ENCODE data around the gene MLIP.

The MLIP gene

GRCh38 chr6:54097753-54098152, 13.5 kb upstream of the MLIP start:
- Histone ChIP-seq H3K27me3 (ENCODE audit: insufficient read depth, low read length, poor library complexity) (no peaks in the 10 kb centered on the region), H2BK120ac (ENCODE audit: low read depth, low read length) (no peak overlapping the region), H3K4me3 (ENCODE audit: low read length) (no peak overlapping the region), H3K79me1 (ENCODE audit: low read length) (no peaks in the 10 kb centered on the region), H3K79me2 (ENCODE audit: control insufficient read depth, insufficient read depth, low read length) (no peaks in the 10 kb centered on the region), H3K18ac (ENCODE audit: low read length) (no peak overlapping the region), H2BK5ac (ENCODE audit: low read length) (no peak overlapping the region), H3K4me1 (ENCODE audit: control insufficient read depth, low read depth, low read length) (no peaks in the 10 kb centered on the region), H3K27ac (ENCODE audit: low read depth, low read length) (no peak overlapping the region), H3K36me3 (ENCODE audit: control insufficient read depth, insufficient read depth, low read length) (no peaks in the 10 kb centered on the region), H2BK15ac (replicated peaks; ENCODE audit: low read depth) (no peak overlapping the region), H2AK5ac (ENCODE audit: low read length) (no peak overlapping the region), H3K4ac (ENCODE audit: low read depth, low read length) (no peak overlapping the region), H3K9ac (ENCODE audit: low read length) (no peak overlapping the region), H3K23ac (ENCODE audit: low read length) (no peak overlapping the region), H4K5ac (ENCODE audit: low read length) (no peak overlapping the region), H3K56ac (ENCODE audit: low read length) (no peak overlapping the region), H3K4me2 (ENCODE audit: low read length) (no peak overlapping the region), H4K8ac (ENCODE audit: low read depth, low read length) (no peak overlapping the region)
- DNase-seq = no peak
- WGBS (ENCODE audit: extremely low coverage, insufficient coverage, low lambda C conversion rate) = no CpG with 5 or more reads among the region's 4 CpGs

GRCh38 chr6:54098450-54099044, 12.7 kb upstream of the MLIP start:
- Histone ChIP-seq H2BK120ac (ENCODE audit: low read depth, low read length) (no peak overlapping the region), H2BK5ac (ENCODE audit: low read length) (no peak overlapping the region), H3K27ac (ENCODE audit: low read depth, low read length) (no peak overlapping the region), H3K4me1 (ENCODE audit: control insufficient read depth, low read depth, low read length) (no peaks in the 10 kb centered on the region), H3K9ac (ENCODE audit: low read length) (no peak overlapping the region), H3K36me3 (ENCODE audit: control insufficient read depth, insufficient read depth, low read length) (no peaks in the 10 kb centered on the region), H3K4me2 (ENCODE audit: low read length) (no peak overlapping the region), H3K23ac (ENCODE audit: low read length) (no peak overlapping the region), H3K4me3 (ENCODE audit: low read length) (no peak overlapping the region), H4K8ac (ENCODE audit: low read depth, low read length) (no peak overlapping the region), H3K27me3 (ENCODE audit: insufficient read depth, low read length, poor library complexity) (no peaks in the 10 kb centered on the region), H3K56ac (ENCODE audit: low read length) (no peak overlapping the region), H3K4ac (ENCODE audit: low read depth, low read length) (no peak overlapping the region), H4K5ac (ENCODE audit: low read length) (no peak overlapping the region), H3K18ac (ENCODE audit: low read length) (no peak overlapping the region), H3K79me1 (ENCODE audit: low read length) (no peaks in the 10 kb centered on the region), H3K79me2 (ENCODE audit: control insufficient read depth, insufficient read depth, low read length) (no peaks in the 10 kb centered on the region), H2AK5ac (ENCODE audit: low read length) (no peak overlapping the region), H2BK15ac (replicated peaks; ENCODE audit: low read depth) (no peak overlapping the region)
- no CpG with 5 or more reads among the region's 6 CpGs for WGBS (ENCODE audit: extremely low coverage, insufficient coverage, low lambda C conversion rate)
- DNase-seq = no peak

- H3K27me3 ChIP-seq (ENCODE audit: insufficient read depth, low read length, poor library complexity) = no peaks in the 10 kb centered on the region
- no peak overlapping the region for H3K9ac ChIP-seq (ENCODE audit: low read length)
- no peak overlapping the region for H3K56ac ChIP-seq (ENCODE audit: low read length)
- H3K79me1 ChIP-seq (ENCODE audit: low read length) = no peaks in the 10 kb centered on the region
- H3K36me3 ChIP-seq (ENCODE audit: control insufficient read depth, insufficient read depth, low read length) = no peaks in the 10 kb centered on the region
- no peak overlapping the region for H2BK120ac ChIP-seq (ENCODE audit: low read depth, low read length)
- no peaks in the 10 kb centered on the region for H3K4me1 ChIP-seq (ENCODE audit: control insufficient read depth, low read depth, low read length)
- H4K5ac ChIP-seq (ENCODE audit: low read length) = no peak overlapping the region
- no peak overlapping the region for H3K4ac ChIP-seq (ENCODE audit: low read depth, low read length)
- no peak overlapping the region for H3K4me2 ChIP-seq (ENCODE audit: low read length)
- no peak overlapping the region for H2BK5ac ChIP-seq (ENCODE audit: low read length)
- no peak overlapping the region for H3K18ac ChIP-seq (ENCODE audit: low read length)
- no CpG with 5 or more reads among the region's 3 CpGs for WGBS (ENCODE audit: extremely low coverage, insufficient coverage, low lambda C conversion rate)
- H2BK15ac ChIP-seq (replicated peaks; ENCODE audit: low read depth) = no peak overlapping the region
- H3K27ac ChIP-seq (ENCODE audit: low read depth, low read length) = no peak overlapping the region
- H3K23ac ChIP-seq (ENCODE audit: low read length) = no peak overlapping the region
- H3K79me2 ChIP-seq (ENCODE audit: control insufficient read depth, insufficient read depth, low read length) = no peaks in the 10 kb centered on the region
- H2AK5ac ChIP-seq (ENCODE audit: low read length) = no peak overlapping the region
- no peak overlapping the region for H4K8ac ChIP-seq (ENCODE audit: low read depth, low read length)
- no peak for DNase-seq
- H3K4me3 ChIP-seq (ENCODE audit: low read length) = no peak overlapping the region
These were observed 12.0 kb upstream of the MLIP start for GRCh38 chr6:54099225-54099624.

DNA sequence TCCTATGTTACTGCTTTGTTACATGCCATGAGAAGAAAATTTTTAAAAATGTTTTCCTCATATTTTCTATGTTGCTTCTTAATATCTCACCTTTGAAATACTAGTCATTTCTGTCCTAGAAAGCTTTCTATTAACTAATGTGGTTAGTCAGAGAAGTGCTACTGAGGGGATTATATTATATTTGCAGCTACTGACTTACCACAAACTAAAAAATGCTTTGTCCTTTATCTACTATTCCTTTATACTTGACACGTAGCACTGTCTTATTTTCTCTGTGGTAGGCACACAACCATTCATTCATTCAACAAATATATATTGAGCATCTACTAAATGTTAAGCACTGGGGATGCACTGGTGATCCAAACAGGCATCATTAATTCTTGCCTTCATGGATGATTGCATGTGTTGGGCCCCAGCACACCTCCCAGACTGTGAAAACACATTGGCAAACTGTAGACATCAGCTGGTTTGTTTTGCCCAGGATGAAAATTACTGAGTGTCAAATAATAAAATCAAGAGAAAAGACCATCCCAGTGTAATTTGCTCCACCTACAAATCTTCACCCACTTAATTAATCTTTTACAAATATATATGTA, 10.7 kb upstream of the MLIP start:
- no peak overlapping the region for H3K56ac ChIP-seq (ENCODE audit: low read length)
- WGBS (ENCODE audit: extremely low coverage, insufficient coverage, low lambda C conversion rate) = no CpG with 5 or more reads among the region's 1 CpG

DNA sequence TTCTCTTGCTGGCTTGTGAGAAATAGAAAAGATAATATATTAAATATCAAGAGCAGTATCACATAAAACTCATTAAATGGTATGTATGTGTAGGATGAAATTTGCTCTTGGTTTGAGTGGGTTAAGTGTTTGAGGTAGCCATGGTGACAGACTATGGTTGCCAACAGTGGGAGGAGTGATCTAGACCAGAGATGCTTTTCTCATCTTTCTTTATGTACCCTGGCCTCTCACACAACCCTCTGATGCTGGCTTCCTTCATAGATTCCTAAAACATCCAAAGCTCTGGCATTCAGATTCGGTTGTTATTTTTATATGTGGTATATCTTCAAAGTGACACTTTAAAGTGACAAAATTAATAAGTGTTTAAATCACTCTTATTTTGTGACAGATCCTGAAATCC, 9.0 kb upstream of the MLIP start:
- WGBS (ENCODE audit: extremely low coverage, insufficient coverage, low lambda C conversion rate) = no CpG with 5 or more reads among the region's 1 CpG
- Histone ChIP-seq H3K27ac (ENCODE audit: low read depth, low read length) (no peak overlapping the region), H2BK120ac (ENCODE audit: low read depth, low read length) (no peak overlapping the region), H3K79me2 (ENCODE audit: control insufficient read depth, insufficient read depth, low read length) (no peaks in the 10 kb centered on the region), H3K23ac (ENCODE audit: low read length) (no peak overlapping the region), H3K18ac (ENCODE audit: low read length) (no peak overlapping the region), H3K27me3 (ENCODE audit: insufficient read depth, low read length, poor library complexity) (no peaks in the 10 kb centered on the region), H4K8ac (ENCODE audit: low read depth, low read length) (no peak overlapping the region), H3K4ac (ENCODE audit: low read depth, low read length) (no peak overlapping the region), H3K36me3 (ENCODE audit: control insufficient read depth, insufficient read depth, low read length) (no peaks in the 10 kb centered on the region), H2BK15ac (replicated peaks; ENCODE audit: low read depth) (no peak overlapping the region), H3K56ac (ENCODE audit: low read length) (no peak overlapping the region), H3K9ac (ENCODE audit: low read length) (no peak overlapping the region), H3K4me3 (ENCODE audit: low read length) (no peak overlapping the region), H3K79me1 (ENCODE audit: low read length) (no peaks in the 10 kb centered on the region), H2AK5ac (ENCODE audit: low read length) (no peak overlapping the region), H3K4me2 (ENCODE audit: low read length) (no peak overlapping the region), H4K5ac (ENCODE audit: low read length) (no peak overlapping the region), H3K4me1 (ENCODE audit: control insufficient read depth, low read depth, low read length) (no peaks in the 10 kb centered on the region), H2BK5ac (ENCODE audit: low read length) (no peak overlapping the region)
- DNase-seq = no peak

More for the DNA sequence above, 10.7 kb upstream of the MLIP start:
- no peak overlapping the region for H3K18ac ChIP-seq (ENCODE audit: low read length)
- H3K79me2 ChIP-seq (ENCODE audit: control insufficient read depth, insufficient read depth, low read length) = no peaks in the 10 kb centered on the region
- no peak overlapping the region for H3K4me2 ChIP-seq (ENCODE audit: low read length)
- no peaks in the 10 kb centered on the region for H3K4me1 ChIP-seq (ENCODE audit: control insufficient read depth, low read depth, low read length)
- H2BK15ac ChIP-seq (replicated peaks; ENCODE audit: low read depth) = no peak overlapping the region
- DNase-seq = no peak
- no peak overlapping the region for H4K5ac ChIP-seq (ENCODE audit: low read length)
- no peak overlapping the region for H2BK120ac ChIP-seq (ENCODE audit: low read depth, low read length)
- no peak overlapping the region for H3K4me3 ChIP-seq (ENCODE audit: low read length)
- H2AK5ac ChIP-seq (ENCODE audit: low read length) = no peak overlapping the region
- H3K27ac ChIP-seq (ENCODE audit: low read depth, low read length) = no peak overlapping the region
- no peaks in the 10 kb centered on the region for H3K27me3 ChIP-seq (ENCODE audit: insufficient read depth, low read length, poor library complexity)
- no peak overlapping the region for H3K9ac ChIP-seq (ENCODE audit: low read length)
- no peak overlapping the region for H4K8ac ChIP-seq (ENCODE audit: low read depth, low read length)
- no peak overlapping the region for H3K4ac ChIP-seq (ENCODE audit: low read depth, low read length)
- no peaks in the 10 kb centered on the region for H3K79me1 ChIP-seq (ENCODE audit: low read length)
- no peaks in the 10 kb centered on the region for H3K36me3 ChIP-seq (ENCODE audit: control insufficient read depth, insufficient read depth, low read length)
- no peak overlapping the region for H2BK5ac ChIP-seq (ENCODE audit: low read length)
- no peak overlapping the region for H3K23ac ChIP-seq (ENCODE audit: low read length)

GRCh38 chr6:54103497-54103896, 7.7 kb upstream of the MLIP start:
- no peak overlapping the region for H3K27ac ChIP-seq (ENCODE audit: low read depth, low read length)
- no peak overlapping the region for H3K18ac ChIP-seq (ENCODE audit: low read length)
- H3K9ac ChIP-seq (ENCODE audit: low read length) = no peak overlapping the region
- H3K4me3 ChIP-seq (ENCODE audit: low read length) = no peak overlapping the region
- H2BK5ac ChIP-seq (ENCODE audit: low read length) = no peak overlapping the region
- no peak overlapping the region for H3K56ac ChIP-seq (ENCODE audit: low read length)
- no peak for DNase-seq
- H3K36me3 ChIP-seq (ENCODE audit: control insufficient read depth, insufficient read depth, low read length) = no peaks in the 10 kb centered on the region
- no peaks in the 10 kb centered on the region for H3K79me1 ChIP-seq (ENCODE audit: low read length)
- WGBS (ENCODE audit: extremely low coverage, insufficient coverage, low lambda C conversion rate) = no CpG with 5 or more reads among the region's 3 CpGs
- no peak overlapping the region for H4K8ac ChIP-seq (ENCODE audit: low read depth, low read length)
- no peaks in the 10 kb centered on the region for H3K27me3 ChIP-seq (ENCODE audit: insufficient read depth, low read length, poor library complexity)
- no peaks in the 10 kb centered on the region for H3K4me1 ChIP-seq (ENCODE audit: control insufficient read depth, low read depth, low read length)
- no peak overlapping the region for H2AK5ac ChIP-seq (ENCODE audit: low read length)
- H2BK120ac ChIP-seq (ENCODE audit: low read depth, low read length) = no peak overlapping the region
- H3K4ac ChIP-seq (ENCODE audit: low read depth, low read length) = no peak overlapping the region
- H4K5ac ChIP-seq (ENCODE audit: low read length) = peak overlapping the region; percentile 26
- H2BK15ac ChIP-seq (replicated peaks; ENCODE audit: low read depth) = no peak overlapping the region
- no peak overlapping the region for H3K23ac ChIP-seq (ENCODE audit: low read length)
- no peak overlapping the region for H3K4me2 ChIP-seq (ENCODE audit: low read length)
- no peaks in the 10 kb centered on the region for H3K79me2 ChIP-seq (ENCODE audit: control insufficient read depth, insufficient read depth, low read length)
